KMS-11 (cell line): ENCODE data around the gene GRM8.

Source experiments
- H2AFZ ChIP-seq: fragments of 200-600 bp; sonication (generic); 2 replicates; pipeline ENCODE4 v1.6.1; 2016; ENCODE audit warnings: antibody characterized with exemption, mixed run types, low read depth
- H3K27ac ChIP-seq: fragments of 200-600 bp; sonication (generic); 2 replicates; pipeline ENCODE4 v1.6.1; 2016; ENCODE audit warnings: mild to moderate bottlenecking, mixed run types
- H3K27me3 ChIP-seq: fragments of 200-600 bp; sonication (generic); 2 replicates; pipeline ENCODE4 v1.6.1; 2017; ENCODE audit warnings: mild to moderate bottlenecking, low read depth, mixed run types, moderate library complexity; ENCODE audit not compliant: insufficient read depth
- H3K36me3 ChIP-seq: fragments of 200-600 bp; sonication (generic); 2 replicates; pipeline ENCODE4 v1.6.1; 2017; ENCODE audit warnings: mild to moderate bottlenecking, mixed run types; ENCODE audit not compliant: insufficient read depth
- H3K4me1 ChIP-seq: fragments of 200-600 bp; sonication (generic); 2 replicates; pipeline ENCODE4 v1.6.1; 2016; ENCODE audit warnings: mild to moderate bottlenecking, low read depth, mixed run types; ENCODE audit not compliant: poor library complexity, severe bottlenecking
- H3K4me2 ChIP-seq: fragments of 200-600 bp; sonication (generic); 2 replicates; pipeline ENCODE4 v1.7.0; 2016; ENCODE audit warnings: mild to moderate bottlenecking, mixed run types
- H3K4me3 ChIP-seq: fragments of 200-600 bp; sonication (generic); IDR thresholded peaks from 2 replicates; pipeline ENCODE4 v1.6.1; 2017; ENCODE audit warnings: low read depth, low read length, mixed read lengths; ENCODE audit not compliant: insufficient read depth
- H3K79me2 ChIP-seq: fragments of 200-600 bp; sonication (generic); 2 replicates; pipeline ENCODE4 v1.6.1; 2016; ENCODE audit warnings: low read depth, mixed run types; ENCODE audit not compliant: insufficient read depth
- H3K9ac ChIP-seq: fragments of 200-600 bp; sonication (generic); 2 replicates; pipeline ENCODE4 v1.6.1; 2016; ENCODE audit warnings: mild to moderate bottlenecking, mixed run types
- H4K20me1 ChIP-seq: fragments of 200-600 bp; sonication (generic); 2 replicates; pipeline ENCODE4 v1.6.1; 2016; ENCODE audit warnings: mild to moderate bottlenecking, mixed run types; ENCODE audit not compliant: insufficient read depth
- TF ChIP-seq, protein P1 (sequence below): fragments of 200-600 bp; sonication (generic); conservative IDR thresholded peaks from 2 replicates; pipeline ENCODE4 v1.6.1; 2017; ENCODE audit warnings: low read depth, mild to moderate bottlenecking, antibody characterized with exemption, low read length, moderate library complexity, mixed read lengths

GRM8 gene

DNA sequence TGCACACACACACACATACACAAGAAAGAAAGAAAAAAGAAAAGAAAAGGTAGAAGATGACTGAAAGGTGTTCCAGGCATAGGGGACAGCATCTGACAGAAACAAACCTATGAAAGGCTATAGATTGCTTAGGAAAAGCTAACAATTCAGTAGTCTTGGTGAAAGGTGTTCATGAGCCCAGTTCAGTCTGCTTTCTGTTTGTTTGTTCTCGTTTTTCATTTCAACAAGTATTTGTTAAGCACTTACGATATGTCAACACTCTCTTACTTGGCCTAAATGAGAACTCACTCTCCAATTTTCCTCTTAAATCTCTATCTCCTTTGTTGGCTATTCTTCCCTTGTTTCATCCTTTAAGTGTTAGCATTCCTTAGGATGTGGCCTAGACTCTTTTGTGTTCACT, 133.2 kb downstream of the GRM8 start:
- no peak overlapping the region for H2AFZ ChIP-seq
- no peak overlapping the region for H3K4me2 ChIP-seq
- no peaks in the 10 kb centered on the region for H3K4me1 ChIP-seq
- no peaks in the 10 kb centered on the region for H4K20me1 ChIP-seq
- no peak overlapping the region for H3K4me3 ChIP-seq
- H3K79me2 ChIP-seq, result no peaks in the 10 kb centered on the region
- no peak overlapping the region for H3K27ac ChIP-seq
- no peaks in the 10 kb centered on the region for H3K27me3 ChIP-seq
- TF ChIP-seq, protein P1, sequence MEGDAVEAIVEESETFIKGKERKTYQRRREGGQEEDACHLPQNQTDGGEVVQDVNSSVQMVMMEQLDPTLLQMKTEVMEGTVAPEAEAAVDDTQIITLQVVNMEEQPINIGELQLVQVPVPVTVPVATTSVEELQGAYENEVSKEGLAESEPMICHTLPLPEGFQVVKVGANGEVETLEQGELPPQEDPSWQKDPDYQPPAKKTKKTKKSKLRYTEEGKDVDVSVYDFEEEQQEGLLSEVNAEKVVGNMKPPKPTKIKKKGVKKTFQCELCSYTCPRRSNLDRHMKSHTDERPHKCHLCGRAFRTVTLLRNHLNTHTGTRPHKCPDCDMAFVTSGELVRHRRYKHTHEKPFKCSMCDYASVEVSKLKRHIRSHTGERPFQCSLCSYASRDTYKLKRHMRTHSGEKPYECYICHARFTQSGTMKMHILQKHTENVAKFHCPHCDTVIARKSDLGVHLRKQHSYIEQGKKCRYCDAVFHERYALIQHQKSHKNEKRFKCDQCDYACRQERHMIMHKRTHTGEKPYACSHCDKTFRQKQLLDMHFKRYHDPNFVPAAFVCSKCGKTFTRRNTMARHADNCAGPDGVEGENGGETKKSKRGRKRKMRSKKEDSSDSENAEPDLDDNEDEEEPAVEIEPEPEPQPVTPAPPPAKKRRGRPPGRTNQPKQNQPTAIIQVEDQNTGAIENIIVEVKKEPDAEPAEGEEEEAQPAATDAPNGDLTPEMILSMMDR, result no peak
- H3K36me3 ChIP-seq, result no peaks in the 10 kb centered on the region
- no peak overlapping the region for H3K9ac ChIP-seq

DNA sequence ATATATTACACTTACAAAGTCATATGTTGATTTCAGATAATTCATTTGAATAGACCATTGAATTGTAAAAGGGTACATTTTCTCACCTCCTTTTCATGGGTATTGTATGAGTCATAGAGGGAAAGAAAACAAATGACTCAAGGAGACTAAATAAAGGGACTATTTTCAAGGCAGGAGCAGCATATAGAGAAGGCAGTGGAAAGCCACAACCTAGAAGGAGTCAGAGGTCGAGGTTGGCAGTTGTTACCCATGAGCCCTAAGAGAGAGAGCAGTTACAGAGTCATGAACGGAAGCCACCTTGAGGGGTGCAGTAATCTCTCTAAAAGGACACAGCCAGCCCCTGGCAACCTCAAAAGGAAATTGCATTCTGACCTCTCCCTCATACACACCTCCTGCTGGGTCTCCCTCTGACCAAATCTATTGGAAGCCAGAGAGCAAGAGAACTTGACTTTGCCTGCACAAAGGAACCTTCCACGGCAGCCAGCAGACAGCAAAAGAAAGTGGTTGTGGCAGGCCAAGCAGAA, 137.9 kb downstream of the GRM8 start:
- Histone ChIP-seq H3K4me3 (no peak overlapping the region), H4K20me1 (no peaks in the 10 kb centered on the region), H3K27me3 (no peaks in the 10 kb centered on the region), H3K27ac (no peak overlapping the region), H3K9ac (no peak overlapping the region), H3K4me1 (no peaks in the 10 kb centered on the region), H3K36me3 (no peaks in the 10 kb centered on the region), H3K79me2 (no peaks in the 10 kb centered on the region), H3K4me2 (no peak overlapping the region), H2AFZ (no peak overlapping the region)
- TF ChIP-seq, protein P1, result no peak

DNA sequence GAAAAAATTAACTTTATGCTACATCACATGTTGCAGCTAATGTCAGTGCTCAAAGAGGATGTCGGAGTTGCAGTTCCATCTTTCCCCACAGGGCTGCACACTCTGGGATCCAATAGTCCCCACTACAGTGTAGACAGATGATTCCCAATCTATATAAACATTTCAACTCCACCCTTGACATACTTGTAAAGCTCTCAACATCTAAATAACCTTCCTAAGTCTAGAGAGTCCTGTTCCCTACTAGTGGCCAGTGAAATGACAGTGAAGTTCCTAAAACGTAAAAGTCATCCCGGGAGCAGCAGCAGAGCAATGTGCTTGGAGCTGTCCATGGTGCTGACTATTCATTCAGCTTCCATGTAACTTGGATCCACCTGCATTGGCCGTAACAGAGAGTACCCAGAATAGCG, 145.1 kb downstream of the GRM8 start:
- H3K36me3 ChIP-seq, result no peaks in the 10 kb centered on the region
- H3K27ac ChIP-seq, result no peak overlapping the region
- TF ChIP-seq, protein P1, result peak; percentile 98
- no peak overlapping the region for H3K4me3 ChIP-seq
- H3K4me1 ChIP-seq, result no peaks in the 10 kb centered on the region
- H3K27me3 ChIP-seq, result no peaks in the 10 kb centered on the region
- H2AFZ ChIP-seq, result peak overlapping the region; percentile 36; the same call in 1 of the 2 replicates
- H3K4me2 ChIP-seq, result no peak overlapping the region
- no peaks in the 10 kb centered on the region for H3K79me2 ChIP-seq
- H3K9ac ChIP-seq, result no peak overlapping the region
- no peaks in the 10 kb centered on the region for H4K20me1 ChIP-seq

DNA sequence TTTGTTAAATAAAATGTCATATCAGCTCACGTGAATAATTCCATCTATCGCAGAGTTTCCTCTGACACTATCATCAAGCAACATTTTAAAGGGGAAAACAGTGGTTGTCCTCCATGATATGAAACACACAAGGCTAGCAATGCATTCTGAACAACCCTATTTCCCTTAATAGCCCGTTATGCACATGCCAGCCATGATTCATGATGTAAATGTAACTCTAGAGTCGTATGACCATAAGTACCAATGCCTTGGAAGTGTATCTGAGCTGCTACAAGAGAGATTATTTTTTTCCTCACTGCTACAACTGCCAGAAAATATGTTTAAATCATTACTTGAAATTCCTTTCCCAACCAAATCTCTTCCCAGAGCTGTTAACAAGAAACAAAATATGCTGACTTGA, 159.4 kb downstream of the GRM8 start:
- H2AFZ ChIP-seq, result no peak overlapping the region
- no peaks in the 10 kb centered on the region for H3K79me2 ChIP-seq
- H3K9ac ChIP-seq, result no peak overlapping the region
- no peak overlapping the region for H3K4me3 ChIP-seq
- TF ChIP-seq, protein P1, result no peak
- H3K27me3 ChIP-seq, result no peaks in the 10 kb centered on the region
- H3K27ac ChIP-seq, result no peak overlapping the region
- H3K4me2 ChIP-seq, result no peak overlapping the region
- no peaks in the 10 kb centered on the region for H4K20me1 ChIP-seq
- no peaks in the 10 kb centered on the region for H3K36me3 ChIP-seq
- no peaks in the 10 kb centered on the region for H3K4me1 ChIP-seq
